Endothelial cell of umbilical vein (primary cell): ENCODE results near the gene RMND5A. TPM values are rescaled to one million over a fixed set of nuclear protein-coding genes. Genes with fewer than 3 reads are reported as not detected.

Source experiments
- BruUV-seq: library from RNA; stranded (reverse); fragments of 400-500 nt; replicated peaks from 2 replicates; lab custom pipeline; 2021; lab: Mats Ljungman, UMichigan
- CTCF ChIA-PET: fragments of 300-600, 350-600 bp; sonication (Branson Sonifier 250); formaldehyde crosslinking; loops from one replicate; lab custom pipeline; 2021; ENCODE audit warnings: antibody characterized with exemption, inconsistent platforms; lab: Charles Lee
- POLR2A ChIA-PET: fragments of 300-600, 350-600 bp; sonication (Branson Sonifier 250); formaldehyde crosslinking; loops from one replicate; lab custom pipeline; 2021; ENCODE audit warnings: antibody characterized with exemption, inconsistent platforms; lab: Charles Lee
- DNase-seq: peaks from one replicate; pipeline ENCODE4 v3.0.0-alpha.2; 2011; ENCODE audit warnings: low read depth, low spot score
- FAIRE-seq: peaks from 2 replicates; lab custom pipeline; 2011; peaks lifted over from hg19 to GRCh38; lab: Jason Lieb, UNC
- H2AFZ ChIP-seq: 2 replicates; pipeline ENCODE4 v1.6.0; 2012; ENCODE audit warnings: low read depth, low read length, control low read depth, inconsistent platforms
- H3K27ac ChIP-seq: 2 replicates; pipeline ENCODE4 v1.5.1; 2011; ENCODE audit warnings: low read depth, mild to moderate bottlenecking, control low read depth, low read length, moderate library complexity; ENCODE audit not compliant: insufficient read depth
- H3K27me3 ChIP-seq, 2 experiments: 2 replicates each; pipeline versions ENCODE4 v1.6.0 to v1.6.1; 2011; ENCODE audit warnings: low read length in 2 of 2, mixed read lengths in 1 of 2; ENCODE audit not compliant: control insufficient read depth in 2 of 2, insufficient read depth in 2 of 2
- H3K36me3 ChIP-seq, 2 experiments: 2 replicates in 1 of 2; 3 replicates in 1 of 2; pipeline ENCODE4 v1.5.1; 2011; ENCODE audit warnings: low read length in 2 of 2, mild to moderate bottlenecking in 1 of 2, moderate library complexity in 1 of 2; ENCODE audit not compliant: control insufficient read depth in 2 of 2, insufficient read depth in 2 of 2; ENCODE audit errors: extremely low read depth in 1 of 2
- H3K4me1 ChIP-seq: 3 replicates; pipeline ENCODE4 v1.5.1; 2011; ENCODE audit warnings: mild to moderate bottlenecking, low read length; ENCODE audit not compliant: control insufficient read depth, insufficient read depth; ENCODE audit errors: extremely low read depth
- H3K4me2 ChIP-seq: 2 replicates; pipeline ENCODE4 v1.6.1; 2011; ENCODE audit warnings: low read length, control low read depth, mixed read lengths; ENCODE audit not compliant: insufficient read depth
- H3K4me3 ChIP-seq, 3 experiments: fragments of 200-600 bp in 1 of 3; sonication (generic), shearing (Covaris generic) in 1 of 3; replicated peaks in 1 of 3; 2 replicates each; pipeline ENCODE4 v1.5.1; 2011 to 2016; ENCODE audit warnings: control low read depth in 3 of 3, low read length in 3 of 3, mild to moderate bottlenecking in 2 of 3, inconsistent platforms in 1 of 3, low read depth in 1 of 3, moderate library complexity in 1 of 3; ENCODE audit not compliant: insufficient read depth in 1 of 3
- H3K79me2 ChIP-seq: 2 replicates; pipeline ENCODE4 v1.6.0; 2012; ENCODE audit warnings: low read length, inconsistent platforms; ENCODE audit not compliant: control insufficient read depth, insufficient read depth
- H3K9ac ChIP-seq: replicated peaks from 2 replicates; pipeline ENCODE3; 2011; ENCODE audit warnings: low read length, control low read depth; ENCODE audit not compliant: insufficient read depth; ENCODE audit errors: extremely low read depth
- H3K9me1 ChIP-seq: replicated peaks from 3 replicates; pipeline ENCODE4 v1.6.0; 2011; ENCODE audit warnings: mild to moderate bottlenecking, low read length; ENCODE audit not compliant: control insufficient read depth, insufficient read depth; ENCODE audit errors: extremely low read depth
- H3K9me3 ChIP-seq: replicated peaks from 2 replicates; pipeline ENCODE4 v1.5.1; 2012; ENCODE audit warnings: low read length, inconsistent platforms; ENCODE audit not compliant: control insufficient read depth, insufficient read depth
- H4K20me1 ChIP-seq: replicated peaks from 2 replicates; pipeline ENCODE3; 2011; ENCODE audit warnings: mild to moderate bottlenecking, low read length; ENCODE audit not compliant: control insufficient read depth, insufficient read depth; ENCODE audit errors: extremely low read depth
- CTCF ChIP-seq, 2 donors: IDR thresholded peaks; 1 replicate in 1 of 2; 2 replicates in 1 of 2; pipeline ENCODE4 v1.5.1; 2011; ENCODE audit warnings: low read length in 2 of 2, mild to moderate bottlenecking in 2 of 2, moderate library complexity in 2 of 2, control low read depth in 1 of 2, inconsistent platforms in 1 of 2, low read depth in 1 of 2; ENCODE audit not compliant: insufficient read depth in 1 of 2; ENCODE audit errors: extremely low read depth in 1 of 2
- EZH2 ChIP-seq: IDR thresholded peaks from 2 replicates; pipeline ENCODE4 v1.6.1; 2012; ENCODE audit warnings: borderline replicate concordance, low read depth, mild to moderate bottlenecking, moderate library complexity, low read length, inconsistent platforms; ENCODE audit not compliant: severe bottlenecking
- FOS ChIP-seq: IDR thresholded peaks from 2 replicates; pipeline ENCODE4 v1.6.1; 2011; ENCODE audit warnings: mild to moderate bottlenecking, low read length, moderate library complexity, borderline replicate concordance; ENCODE audit not compliant: insufficient read depth
- GATA2 ChIP-seq: IDR thresholded peaks from 2 replicates; pipeline ENCODE4 v1.7.0; 2011; ENCODE audit warnings: low read depth, mild to moderate bottlenecking, moderate library complexity, mixed read lengths, low read length; ENCODE audit not compliant: insufficient read length, insufficient read depth
- JUN ChIP-seq: IDR thresholded peaks from 2 replicates; pipeline ENCODE4 v1.6.1; 2011; ENCODE audit warnings: borderline replicate concordance, low read depth; ENCODE audit not compliant: insufficient read length, insufficient read depth
- MAX ChIP-seq: IDR thresholded peaks from 2 replicates; pipeline ENCODE4 v1.6.1; 2011; ENCODE audit not compliant: insufficient read depth, insufficient read length
- MYC ChIP-seq: IDR thresholded peaks from one replicate; pipeline ENCODE4 v1.6.1; 2011; ENCODE audit warnings: mild to moderate bottlenecking, low read depth, low read length
- POLR2A ChIP-seq: IDR thresholded peaks from 2 replicates; pipeline ENCODE4 v1.6.1; 2012; ENCODE audit warnings: low read depth, mild to moderate bottlenecking, control low read depth, low read length
- POLR2AphosphoS5 ChIP-seq: IDR thresholded peaks from 2 replicates; pipeline ENCODE4 v1.6.1; 2012; ENCODE audit warnings: low read depth, mild to moderate bottlenecking, control low read depth, low read length, moderate library complexity; ENCODE audit not compliant: insufficient read depth
- dilution Hi-C: fragments of 300-500 bp; cut with MboI; formaldehyde crosslinking; loops from one replicate; pipeline ENCODE4 v1.15.0; 2019; ENCODE audit warnings: low sequenced_read_pairs; ENCODE audit not compliant: extremely low pct_ligation_motif_present
- intact Hi-C: fragments of 100-400 bp; cut with micrococcal nuclease; formaldehyde crosslinking; loops from one replicate; pipeline ENCODE4 v1.10.0; 2022
- polyA plus RNA-seq, 4 experiments: library from polyadenylated mRNA; depleted of rRNA in 3 of 4; stranded (reverse) in 3 of 4; unstranded in 1 of 4; fragments of >200 nt; gene quantifications; 2 replicates each; pipeline versions ENCODE4 v1.2.1 to v1.2.3, GENCODE V29; 2011 to 2012; ENCODE audit warnings: missing spikeins in 1 of 4
- total RNA-seq: library from RNA; stranded (reverse); gene quantifications from 2 replicates; pipeline ENCODE4 v1.2.3, GENCODE V29; 2021

Gene RMND5A
- total and polyA plus RNA-seq, 2 donors (not counting 3 experiments of a cell fraction or from before 2014, with no cell fraction given): 10.8 to 21.5 TPM

GRCh38 chr2:86818114-86818801 lies 98.2 kb downstream of the RMND5A start:
- CTCF ChIA-PET: no interaction called here
- DNase-seq (no peak), FAIRE-seq (no peak)
- Histone ChIP-seq H3K4me2 (no peak overlapping the region), H3K27ac (no peak overlapping the region), H3K4me3 (no peak overlapping the region), H4K20me1 (no peaks in the 10 kb centered on the region), H3K27me3 (peaks cover 4 to 6% of the 10 kb centered on the region in 2 experiments), H3K9me1 (no peaks in the 10 kb centered on the region), H3K9me3 (no peaks in the 10 kb centered on the region), H3K36me3 (no peaks in the 10 kb centered on the region), H3K79me2 (no peaks in the 10 kb centered on the region), H3K9ac (no peak overlapping the region), H2AFZ (no peak overlapping the region), H3K4me1 (no peaks in the 10 kb centered on the region)
- BruUV-seq: no TSS peak
- intact Hi-C loops: no loop called here
- dilution Hi-C loops: no loop called here
- POLR2A ChIA-PET: no interaction called here
- TF ChIP-seq POLR2AphosphoS5 (no peak), JUN (no peak), MYC (no peak), POLR2A (no peak), MAX (no peak), FOS (no peak)

GRCh38 chr2:86818957-86819356 lies 98.9 kb downstream of the RMND5A start:
- BruUV-seq: no TSS peak
- Histone ChIP-seq H2AFZ (no peak overlapping the region), H3K27me3 (peaks cover 4 to 6% of the 10 kb centered on the region in 2 experiments), H3K9me1 (no peaks in the 10 kb centered on the region), H3K27ac (no peak overlapping the region), H3K9ac (no peak overlapping the region), H4K20me1 (no peaks in the 10 kb centered on the region), H3K79me2 (no peaks in the 10 kb centered on the region), H3K4me3 (no peak overlapping the region), H3K4me1 (no peaks in the 10 kb centered on the region), H3K36me3 (no peaks in the 10 kb centered on the region), H3K4me2 (no peak overlapping the region), H3K9me3 (no peaks in the 10 kb centered on the region)
- dilution Hi-C loops (no loop called here), intact Hi-C loops (no loop called here)
- FAIRE-seq (no peak), DNase-seq (no peak)
- TF ChIP-seq EZH2 (no peak), MAX (no peak), POLR2A (no peak), JUN (no peak), CTCF (IDR thresholded peaks at IDR 0.05; ENCODE audit: extremely low read depth in 1 of 2, insufficient read depth in 1 of 2, low read depth in 1 of 2, low read length in 2 of 2) (no peak), MYC (no peak), FOS (no peak), POLR2AphosphoS5 (no peak), GATA2 (no peak)
- POLR2A ChIA-PET: no interaction called here
- CTCF ChIA-PET: no interaction called here
